AG04450 (cell line): ENCODE data around the gene ZC3H14. TPM values are rescaled to one million over a fixed set of nuclear protein-coding genes. Genes with fewer than 3 reads are reported as not detected.
A peak's percentile ranks its signal among the peaks of the same experiment; 100 is the strongest.

Experiments
- CTCF ChIA-PET: fragments of 300-600, 350-600 bp; formaldehyde crosslinking; extraction: SDS; loops from one replicate; lab custom pipeline; 2022; ENCODE audit warnings: antibody characterized with exemption, inconsistent platforms; lab: Charles Lee
- POLR2A ChIA-PET: fragments of 350-600 bp; formaldehyde crosslinking; extraction: SDS; loops from one replicate; lab custom pipeline; 2021; ENCODE audit warnings: antibody characterized with exemption, inconsistent platforms; lab: Yijun Ruan, JAX
- DNase-seq: peaks from one replicate; pipeline ENCODE4 v3.0.0-alpha.2; 2011; ENCODE audit warnings: low read depth, low spot score
- H3K27ac ChIP-seq: one replicate; pipeline ENCODE4 v1.5.1; 2012; ENCODE audit warnings: low read depth, low read length, control low read depth
- H3K27me3 ChIP-seq: one replicate; pipeline ENCODE4 v1.6.0; 2012; ENCODE audit warnings: low read length; ENCODE audit not compliant: control insufficient read depth, insufficient read depth
- H3K4me3 ChIP-seq: 2 replicates; pipeline ENCODE4 v1.5.1; 2011; ENCODE audit warnings: mild to moderate bottlenecking, low read depth, low read length, control low read depth
- H3K9me3 ChIP-seq: 2 replicates; pipeline ENCODE4 v1.5.1; 2012; ENCODE audit warnings: low read length; ENCODE audit not compliant: control insufficient read depth, insufficient read depth
- CTCF ChIP-seq: IDR thresholded peaks from 2 replicates; pipeline ENCODE4 v1.5.1; 2011; ENCODE audit warnings: low read depth, low read length, control low read depth, inconsistent platforms
- polyA minus RNA-seq: library from RNA; depleted of rRNA, polyadenylated mRNA; stranded (reverse); fragments of >200 nt; gene quantifications from 2 replicates; pipeline ENCODE4 v1.2.3, GENCODE V29; 2011; rRNA and poly(A)+ RNA removed
- polyA plus RNA-seq: library from polyadenylated mRNA; depleted of rRNA; stranded (reverse); fragments of >200 nt; gene quantifications from 2 replicates; pipeline ENCODE4 v1.2.3, GENCODE V29; 2011; rRNA removed

The ZC3H14 gene
- polyA plus RNA-seq (99.8 and 102 TPM in 2 replicates), polyA minus RNA-seq (129 and 147 TPM in 2 replicates)

- CTCF ChIA-PET, result interaction anchor here (1.0 kb wide), 1 partner anchor 71 kb away, joined by 4 read pairs; no protein-coding TSS in a partner anchor
- peak; percentile 52 for DNase-seq
- no peak for TF ChIP-seq CTCF
- peak within 1 kb of the TSS; percentile 33 for H3K27ac ChIP-seq
- peak within 1 kb of the TSS; percentile 88 for H3K4me3 ChIP-seq
- no peaks in the 10 kb centered on the region for H3K27me3 ChIP-seq
- H3K9me3 ChIP-seq, result no peaks in the 10 kb centered on the region; the same call in 1 of the 2 replicates
- POLR2A ChIA-PET, result interaction anchor here (0.7 kb wide), 3 partner anchors 10 to 1867 kb away, joined by 3 to 4 read pairs (median 3); no protein-coding TSS in a partner anchor
Observed at GRCh38 chr14:88562831-88563686, at the start of gene ZC3H14. Gene ZC3H14 (plus strand): TSS chr14:88563037. CDS start chr14:88563134, 97 bp downstream.

GRCh38 chr14:88515499-88516221 is 47.2 kb upstream of the ZC3H14 start:
- no peak overlapping the region for H3K27ac ChIP-seq
- H3K4me3 ChIP-seq, result no peak overlapping the region
- H3K9me3 ChIP-seq, result no peaks in the 10 kb centered on the region
- ChIA-PET POLR2A (no interaction called here), CTCF (interaction anchor here (2.7 kb wide), 1 partner anchor 24 kb away, joined by 8 read pairs; no protein-coding TSS in a partner anchor)
- no peak for TF ChIP-seq CTCF
- DNase-seq, result no peak
- no peaks in the 10 kb centered on the region for H3K27me3 ChIP-seq

- ChIA-PET CTCF (no interaction called here), POLR2A (no interaction called here)
- no peaks in the 10 kb centered on the region for H3K27me3 ChIP-seq
- H3K27ac ChIP-seq, result no peak overlapping the region
- DNase-seq, result no peak
- no peak for TF ChIP-seq CTCF
- H3K4me3 ChIP-seq, result no peak overlapping the region
- H3K9me3 ChIP-seq, result no peaks in the 10 kb centered on the region
Observed at GRCh38 chr14:88516861-88517357, 45.9 kb upstream of the ZC3H14 start.

- TF ChIP-seq CTCF, result no peak
- no peak overlapping the region for H3K4me3 ChIP-seq
- CTCF ChIA-PET, result no interaction called here
Observed at GRCh38 chr14:88518592-88519512, 44.0 kb upstream of the ZC3H14 start.

More at GRCh38 chr14:88518592-88519512, 44.0 kb upstream of the ZC3H14 start:
- H3K27me3 ChIP-seq, result no peaks in the 10 kb centered on the region
- no peak overlapping the region for H3K27ac ChIP-seq
- peak; percentile 36 for DNase-seq
- POLR2A ChIA-PET, result no interaction called here
- no peaks in the 10 kb centered on the region for H3K9me3 ChIP-seq
